WERI-Rb-1 (cell line): ENCODE measurements around the gene LRRC27.
A peak's percentile ranks its signal among the peaks of the same experiment; 100 is the strongest.

ENCODE experiments used
- DNase-seq: peaks from one replicate; pipeline ENCODE4 v3.0.0-alpha.2; 2020
- H3K27ac ChIP-seq: fragments of 250-450 bp; sonication (Bioruptor Pico); 2 replicates; pipeline ENCODE4 v1.5.1; 2020; ENCODE audit warnings: mild to moderate bottlenecking, moderate library complexity
- H3K27me3 ChIP-seq: fragments of 250-450 bp; sonication (Bioruptor Pico); 2 replicates; pipeline ENCODE4 v1.5.1; 2021; ENCODE audit warnings: mild to moderate bottlenecking, low read depth, moderate library complexity; ENCODE audit not compliant: insufficient read depth, severe bottlenecking
- H3K36me3 ChIP-seq: fragments of 250-450 bp; sonication (Bioruptor Pico); 2 replicates; pipeline ENCODE4 v1.5.1; 2020; ENCODE audit warnings: mild to moderate bottlenecking, moderate library complexity
- H3K4me3 ChIP-seq: 2 replicates; pipeline ENCODE4 v1.5.1; 2011; ENCODE audit warnings: low read depth, mild to moderate bottlenecking, control low read depth, low read length
- H3K9me3 ChIP-seq: fragments of 250-450 bp; sonication (Bioruptor Pico); 2 replicates; pipeline ENCODE4 v1.5.1; 2021; ENCODE audit warnings: mild to moderate bottlenecking, moderate library complexity; ENCODE audit not compliant: severe bottlenecking
- CTCF ChIP-seq: IDR thresholded peaks from 2 replicates; pipeline ENCODE4 v1.5.1; 2011; ENCODE audit warnings: low read depth, mild to moderate bottlenecking, control low read depth, inconsistent platforms, low read length

LRRC27 gene

GRCh38 chr10:132309471-132309865, 22.5 kb upstream of the LRRC27 start:
- DNase-seq: no peak
- Histone ChIP-seq H3K36me3 (no peaks in the 10 kb centered on the region), H3K9me3 (no peaks in the 10 kb centered on the region), H3K27me3 (peaks cover 4% of the 10 kb centered on the region), H3K27ac (no peak overlapping the region), H3K4me3 (no peak overlapping the region)
- no peak for TF ChIP-seq CTCF

DNA sequence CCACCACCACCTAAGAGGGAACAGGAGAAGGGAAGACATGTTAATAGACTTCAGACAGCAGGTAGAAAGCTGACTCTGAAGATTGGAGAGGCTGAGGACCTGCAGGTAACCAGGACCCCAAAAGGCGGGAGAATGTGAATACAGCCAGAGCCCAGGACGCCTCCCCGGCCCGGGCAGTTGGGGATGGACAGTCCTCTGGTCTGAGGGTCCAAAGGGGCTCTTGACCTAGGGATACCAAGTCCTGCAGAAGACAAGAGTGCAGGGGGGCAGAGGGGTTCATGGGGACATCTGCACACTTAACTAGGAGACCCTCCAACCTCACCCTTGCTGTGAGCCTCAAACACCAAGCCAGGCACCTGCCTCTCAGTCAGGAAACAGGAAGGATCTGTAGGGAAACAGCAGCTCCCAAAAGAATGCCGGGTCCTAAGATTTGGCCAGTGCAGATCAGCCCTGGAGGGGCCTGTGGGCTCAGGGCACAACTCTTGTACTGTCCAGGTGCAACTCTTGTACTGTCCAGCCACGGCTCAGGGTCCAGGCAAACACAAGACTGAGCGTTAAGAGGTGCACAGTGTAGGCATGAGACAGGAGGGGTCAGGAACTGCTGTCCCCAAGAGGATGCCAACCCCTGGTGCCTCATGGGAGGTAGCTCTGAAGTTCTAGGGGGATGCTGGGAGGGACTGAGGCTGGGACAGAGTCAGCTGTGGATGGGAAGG, 22.0 kb upstream of the LRRC27 start:
- H3K36me3 ChIP-seq: no peaks in the 10 kb centered on the region
- no peak overlapping the region for H3K4me3 ChIP-seq
- peaks cover 4% of the 10 kb centered on the region for H3K27me3 ChIP-seq
- TF ChIP-seq CTCF: no peak
- H3K27ac ChIP-seq: no peak overlapping the region
- no peak for DNase-seq
- H3K9me3 ChIP-seq: no peaks in the 10 kb centered on the region

- Histone ChIP-seq H3K27ac (peak overlapping the region; percentile 57), H3K27me3 (peaks cover 4% of the 10 kb centered on the region), H3K4me3 (no peak overlapping the region), H3K9me3 (no peaks in the 10 kb centered on the region), H3K36me3 (no peaks in the 10 kb centered on the region)
- TF ChIP-seq CTCF: no peak
- DNase-seq: no peak
These were observed 21.2 kb upstream of the LRRC27 start for GRCh38 chr10:132310701-132311337.

- TF ChIP-seq CTCF: peak; percentile 49
- H3K9me3 ChIP-seq: no peaks in the 10 kb centered on the region
- peak; percentile 92 for DNase-seq
- H3K27me3 ChIP-seq: peaks cover 3% of the 10 kb centered on the region
- no peaks in the 10 kb centered on the region for H3K36me3 ChIP-seq
- H3K27ac ChIP-seq: peak overlapping the region; percentile 57
- peak overlapping the region; percentile 1; the same call in 1 of the 2 replicates for H3K4me3 ChIP-seq
These were observed 20.6 kb upstream of the LRRC27 start for GRCh38 chr10:132311338-132311939.

GRCh38 chr10:132313305-132313704, 18.7 kb upstream of the LRRC27 start:
- no peak for TF ChIP-seq CTCF
- no peak overlapping the region for H3K4me3 ChIP-seq
- H3K9me3 ChIP-seq: no peaks in the 10 kb centered on the region
- DNase-seq: no peak
- H3K27me3 ChIP-seq: no peaks in the 10 kb centered on the region
- no peaks in the 10 kb centered on the region for H3K36me3 ChIP-seq
- no peak overlapping the region for H3K27ac ChIP-seq
